Activated T-cell treated with anti-CD3 and anti-CD28 coated beads, Interleukin-2, amount 50 U/mL, for 48 hours (primary cell): Measurements from ENCODE around the gene SNX7.

Experiments used
- DNase-seq, 2 experiments: peaks; one replicate each; pipeline ENCODE4 v3.0.0-alpha.2; 2020

Gene SNX7, protein sequence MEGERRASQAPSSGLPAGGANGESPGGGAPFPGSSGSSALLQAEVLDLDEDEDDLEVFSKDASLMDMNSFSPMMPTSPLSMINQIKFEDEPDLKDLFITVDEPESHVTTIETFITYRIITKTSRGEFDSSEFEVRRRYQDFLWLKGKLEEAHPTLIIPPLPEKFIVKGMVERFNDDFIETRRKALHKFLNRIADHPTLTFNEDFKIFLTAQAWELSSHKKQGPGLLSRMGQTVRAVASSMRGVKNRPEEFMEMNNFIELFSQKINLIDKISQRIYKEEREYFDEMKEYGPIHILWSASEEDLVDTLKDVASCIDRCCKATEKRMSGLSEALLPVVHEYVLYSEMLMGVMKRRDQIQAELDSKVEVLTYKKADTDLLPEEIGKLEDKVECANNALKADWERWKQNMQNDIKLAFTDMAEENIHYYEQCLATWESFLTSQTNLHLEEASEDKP

DNA sequence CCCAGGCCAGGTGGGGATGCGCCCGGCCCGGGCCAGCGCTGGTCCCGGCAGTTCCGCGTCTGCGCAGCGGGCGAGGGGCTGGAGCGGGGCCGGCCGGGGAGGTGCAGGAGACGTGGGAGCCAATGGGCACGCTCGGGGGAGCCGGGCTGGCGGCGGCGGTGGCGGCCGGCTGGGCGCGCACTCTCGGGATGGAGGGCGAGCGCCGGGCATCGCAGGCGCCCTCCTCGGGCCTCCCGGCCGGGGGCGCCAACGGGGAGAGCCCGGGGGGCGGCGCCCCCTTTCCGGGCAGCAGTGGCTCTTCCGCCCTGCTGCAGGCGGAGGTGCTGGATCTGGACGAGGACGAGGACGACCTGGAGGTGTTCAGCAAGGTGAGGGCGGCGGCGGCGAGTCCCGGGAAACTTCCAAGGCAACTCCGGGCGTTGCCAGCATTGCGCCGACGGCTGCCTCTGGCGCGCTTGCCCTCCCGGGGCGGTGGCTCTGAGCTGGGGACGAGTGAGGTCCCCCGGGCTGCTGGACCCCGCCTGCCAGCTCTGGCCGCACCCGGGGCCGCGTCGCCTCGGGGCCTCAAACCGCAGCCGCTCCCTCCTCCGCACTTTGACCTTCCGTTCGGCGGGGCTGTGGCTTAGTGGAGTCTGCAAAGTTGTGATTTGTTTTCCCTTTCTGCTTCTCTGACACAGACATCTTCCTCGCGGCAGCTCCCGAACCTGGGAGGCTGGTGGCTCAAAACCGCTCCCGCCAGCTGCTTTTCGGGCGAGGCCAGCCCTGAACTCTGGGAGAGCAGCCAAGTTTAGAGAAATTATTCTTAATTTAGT, at the start of gene SNX7:
TSS of gene SNX7 (plus strand) at position 178 of the 812 bp plus-strand sequence. CDS start at position 189, 11 bp downstream.
- DNase-seq: peak; percentile 27 to 30

DNA sequence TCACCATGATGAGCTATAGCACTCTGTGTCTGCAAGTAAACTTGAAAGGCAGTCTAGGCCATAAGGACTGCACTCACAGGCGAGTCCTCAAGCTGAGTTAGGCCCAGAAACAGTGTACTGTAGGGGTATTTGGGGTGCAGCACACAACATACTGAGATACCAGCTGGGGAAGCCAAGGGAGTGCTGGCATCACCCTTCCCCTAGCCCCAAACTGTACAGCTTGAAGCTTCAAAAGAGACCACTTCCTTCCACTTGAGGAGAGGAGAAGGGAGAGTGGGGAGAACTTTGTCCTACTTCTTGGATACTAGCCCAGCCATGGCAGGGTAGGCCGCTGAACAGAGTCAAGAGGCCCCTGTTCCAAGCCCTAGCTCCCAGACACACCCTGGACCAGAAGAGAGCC, 24.2 kb upstream of the SNX7 start:
- no peak for DNase-seq

DNA sequence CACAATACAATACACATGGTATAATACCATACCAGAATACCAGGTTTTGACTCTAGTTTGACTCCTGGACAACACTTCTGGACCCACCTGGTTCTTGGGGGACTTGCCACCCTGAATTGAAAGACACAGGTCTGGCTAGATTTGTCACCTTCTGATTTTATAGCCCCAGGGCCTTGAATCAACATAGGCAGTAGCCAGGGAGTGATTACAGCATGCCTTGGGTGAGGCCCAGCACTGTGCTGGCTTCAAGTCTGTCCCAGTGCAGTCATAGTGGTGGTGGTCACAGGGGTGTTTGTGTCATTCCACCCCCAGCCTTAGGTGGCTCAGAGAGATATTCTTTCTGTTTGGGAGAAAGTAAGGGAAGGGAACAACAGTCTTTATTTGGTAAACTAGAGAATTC, 23.3 kb upstream of the SNX7 start:
- no peak for DNase-seq

DNA sequence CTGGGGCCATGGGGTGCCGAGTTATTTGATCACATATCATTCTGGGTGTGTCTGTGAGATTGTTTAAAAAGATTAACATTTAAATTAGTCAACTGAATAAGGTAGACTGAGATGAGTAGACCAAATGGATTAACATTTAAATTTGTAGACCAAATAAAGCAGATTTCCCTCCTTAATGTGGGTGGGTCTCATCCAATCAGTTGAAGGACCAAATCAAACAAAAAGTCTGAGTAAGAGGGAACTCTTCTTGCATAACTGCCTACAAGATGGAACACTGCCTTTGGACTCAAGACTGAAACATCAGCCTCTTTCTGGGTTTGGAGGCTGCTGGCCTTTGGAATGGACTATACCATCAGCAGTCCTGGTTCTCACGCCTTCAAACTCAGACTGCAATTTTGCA, 17.0 kb upstream of the SNX7 start:
- no peak for DNase-seq

DNA sequence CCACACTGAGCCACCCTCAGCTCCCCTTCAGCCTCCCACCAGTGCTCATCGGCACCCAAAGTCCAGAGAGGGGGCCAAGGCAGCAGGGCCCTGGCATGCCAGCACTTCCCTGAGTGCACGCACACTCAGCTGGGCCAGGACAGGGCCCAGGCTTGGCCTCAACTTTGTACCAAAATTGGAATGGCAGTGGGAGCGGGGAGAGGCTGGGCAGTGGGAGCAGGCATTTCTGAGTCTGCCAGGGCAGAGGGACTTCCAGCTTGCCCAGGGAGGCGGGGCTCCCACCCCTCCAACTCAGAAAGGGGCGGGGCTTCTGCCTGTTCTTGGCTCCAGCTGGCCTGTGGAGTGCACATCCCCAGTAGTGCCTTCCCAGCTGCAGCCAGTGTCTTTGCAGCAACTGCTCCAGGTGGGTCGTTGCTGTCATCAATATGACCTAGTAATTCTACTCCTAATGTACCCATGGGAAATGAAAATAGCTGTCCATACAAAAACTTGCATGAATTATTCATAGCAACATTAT, 10.3 kb upstream of the SNX7 start:
- no peak for DNase-seq

DNA sequence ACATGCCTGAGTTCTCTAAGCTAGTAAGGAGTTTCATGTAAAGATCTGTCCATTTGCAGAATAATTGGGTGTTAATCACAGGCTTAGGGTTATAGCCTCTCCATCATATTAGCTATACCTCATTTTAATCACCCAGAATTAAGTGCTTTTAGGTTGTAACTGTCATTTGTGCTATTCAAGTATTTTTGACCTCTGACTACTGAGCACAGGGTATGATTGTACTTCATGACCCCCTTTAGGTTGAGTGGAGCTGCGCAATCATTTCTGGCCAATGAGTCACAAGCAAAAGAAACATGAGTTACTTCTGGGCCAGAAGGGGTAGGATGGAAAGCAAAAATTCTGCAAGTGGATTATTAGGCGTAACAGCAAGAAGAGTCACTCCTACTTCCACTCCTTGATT, 8.4 kb upstream of the SNX7 start:
- DNase-seq: no peak

DNA sequence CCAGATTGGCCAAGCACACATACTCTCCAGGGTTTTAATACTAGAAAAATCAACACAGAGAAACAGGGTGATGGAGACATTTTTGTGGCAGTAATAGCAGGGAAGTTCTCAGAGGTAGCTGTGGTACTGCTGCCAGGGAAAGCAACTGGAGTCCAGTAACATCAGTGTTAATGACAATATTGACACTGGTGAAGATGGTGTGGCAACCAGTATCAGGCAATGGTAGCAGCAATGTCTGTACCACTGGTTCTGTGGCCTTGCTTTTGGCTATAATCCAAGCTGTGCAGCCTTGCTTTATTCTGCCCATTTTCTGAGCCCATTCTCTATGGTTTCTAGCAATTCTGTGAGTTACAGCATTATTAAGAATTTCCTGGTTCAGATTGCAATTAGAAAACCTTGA, 1.6 kb upstream of the SNX7 start:
- no peak for DNase-seq

DNA sequence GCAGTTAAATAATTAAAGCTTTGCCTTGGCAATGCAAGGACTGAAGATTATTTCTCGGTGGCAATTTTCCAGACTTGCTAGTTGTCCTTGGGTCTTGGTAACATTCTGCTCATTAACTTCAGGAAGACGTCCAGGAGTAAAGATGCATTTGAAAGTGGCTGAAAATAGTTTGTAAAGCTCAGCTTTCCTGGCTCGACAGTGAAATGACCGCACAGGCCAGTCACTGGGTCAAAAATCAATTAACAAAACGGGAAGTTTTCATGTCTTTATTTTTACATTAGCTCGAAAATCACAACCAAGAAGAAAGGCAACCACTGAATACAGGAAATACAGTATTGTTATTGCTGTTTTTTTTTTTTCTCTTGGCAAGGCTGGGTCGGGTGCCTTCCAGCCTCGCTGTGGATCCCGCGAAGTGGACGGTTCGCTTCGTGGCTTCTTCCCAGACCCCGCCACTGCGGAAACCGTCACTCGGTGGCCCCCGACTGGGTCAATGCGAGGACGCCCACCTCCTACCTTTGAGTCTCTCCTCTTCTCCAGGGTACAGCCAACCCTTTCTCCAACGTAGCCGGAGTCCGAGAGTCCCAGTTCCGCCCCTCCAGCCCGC, 479 bp upstream of the SNX7 start:
- no peak for DNase-seq

DNA sequence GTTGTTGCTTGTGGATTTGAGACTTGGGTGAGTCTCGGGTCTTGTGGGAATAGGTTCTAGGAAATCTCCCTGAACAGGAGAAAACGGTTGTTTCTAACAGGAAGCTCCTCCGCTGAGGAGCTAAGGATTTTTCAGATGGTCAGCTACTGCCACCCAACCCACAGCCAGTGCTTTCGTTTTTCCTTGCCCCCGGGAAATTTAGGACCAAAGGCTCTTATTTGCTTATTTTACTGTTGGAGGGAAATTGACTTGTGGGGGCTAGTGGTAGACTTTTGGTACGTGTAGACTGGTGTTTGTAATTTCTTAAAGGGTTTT, 792 bp downstream of the SNX7 start:
- DNase-seq: no peak

DNA sequence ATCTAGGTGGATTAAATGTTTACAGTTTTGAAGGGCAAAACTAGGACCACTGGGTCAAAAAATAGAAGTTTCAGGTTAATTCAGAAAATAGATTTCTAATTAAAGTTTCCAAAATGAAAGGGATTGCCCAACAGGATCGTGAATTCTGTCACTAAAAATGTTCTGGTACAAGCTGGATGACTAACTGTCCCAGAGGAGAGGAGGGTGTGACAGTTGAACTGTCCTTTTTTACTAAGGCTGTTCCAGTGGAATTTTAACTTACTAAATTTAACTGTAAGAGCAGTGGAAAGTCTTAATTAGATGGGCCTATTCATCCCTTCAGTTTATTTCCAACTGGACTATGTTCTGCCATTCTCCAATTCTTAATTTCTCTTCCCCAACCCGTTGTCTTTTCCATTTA, 7.2 kb downstream of the SNX7 start:
- no peak for DNase-seq

DNA sequence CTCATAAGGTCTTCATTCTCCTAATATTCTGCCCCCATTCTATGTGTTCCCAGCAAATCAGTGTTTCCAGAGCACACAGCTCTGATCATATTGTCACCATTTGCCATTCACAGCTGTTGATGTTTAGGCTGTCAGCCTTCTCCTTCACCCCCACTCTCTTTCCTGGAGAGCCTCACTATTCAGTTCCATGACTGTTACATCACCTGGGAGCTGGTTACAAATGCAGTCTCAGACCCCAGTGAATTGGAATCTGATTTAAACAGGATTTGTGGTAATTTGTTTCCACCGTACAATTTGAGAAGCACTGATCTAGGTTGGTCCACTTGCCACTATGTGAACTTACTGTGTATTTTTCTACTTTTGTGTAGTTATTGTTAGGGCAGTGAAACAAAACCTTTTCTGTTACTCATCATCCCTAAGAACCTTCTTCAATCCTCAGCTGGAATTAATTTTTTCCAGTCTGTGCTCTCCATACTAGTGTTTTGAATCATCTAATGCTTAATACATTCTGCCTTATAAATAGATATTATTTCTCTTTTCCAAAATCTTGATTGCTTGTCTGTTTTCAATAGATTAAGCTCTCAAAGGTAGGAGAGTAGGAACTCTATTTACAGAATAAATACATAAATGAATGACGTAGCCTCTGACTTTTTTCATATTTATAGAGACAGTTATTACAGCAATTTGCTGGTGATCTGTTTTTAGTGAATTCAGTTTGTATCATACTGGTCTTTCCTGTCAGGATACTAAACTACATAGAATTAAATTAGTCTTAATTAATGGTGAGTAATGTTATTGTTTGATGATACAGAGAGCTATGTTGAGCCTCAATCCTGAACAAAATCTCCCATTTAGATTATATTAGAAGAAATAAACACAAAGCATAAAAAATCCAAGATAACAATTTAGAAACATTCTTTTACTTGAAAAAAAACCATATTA, 8.1 kb downstream of the SNX7 start:
- DNase-seq: no peak

DNA sequence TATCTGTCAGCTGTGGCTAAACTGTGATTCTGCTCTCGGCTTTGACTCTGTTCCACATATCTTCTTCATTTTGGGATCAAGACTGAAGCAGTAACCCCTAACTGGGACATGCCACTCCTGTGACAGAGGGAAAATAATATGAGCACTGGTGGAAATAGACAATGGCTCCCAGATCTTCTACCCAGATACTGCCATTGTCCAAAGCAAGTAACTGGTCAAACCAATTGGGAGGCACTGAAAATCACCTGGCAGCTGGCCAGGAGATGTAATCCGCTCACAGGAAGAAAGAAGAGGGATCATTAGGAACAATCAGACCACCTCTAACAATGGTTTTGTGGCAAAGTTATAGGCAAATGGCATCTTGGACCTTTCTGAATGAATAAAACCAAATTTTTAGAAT, 10.7 kb downstream of the SNX7 start:
- no peak for DNase-seq

DNA sequence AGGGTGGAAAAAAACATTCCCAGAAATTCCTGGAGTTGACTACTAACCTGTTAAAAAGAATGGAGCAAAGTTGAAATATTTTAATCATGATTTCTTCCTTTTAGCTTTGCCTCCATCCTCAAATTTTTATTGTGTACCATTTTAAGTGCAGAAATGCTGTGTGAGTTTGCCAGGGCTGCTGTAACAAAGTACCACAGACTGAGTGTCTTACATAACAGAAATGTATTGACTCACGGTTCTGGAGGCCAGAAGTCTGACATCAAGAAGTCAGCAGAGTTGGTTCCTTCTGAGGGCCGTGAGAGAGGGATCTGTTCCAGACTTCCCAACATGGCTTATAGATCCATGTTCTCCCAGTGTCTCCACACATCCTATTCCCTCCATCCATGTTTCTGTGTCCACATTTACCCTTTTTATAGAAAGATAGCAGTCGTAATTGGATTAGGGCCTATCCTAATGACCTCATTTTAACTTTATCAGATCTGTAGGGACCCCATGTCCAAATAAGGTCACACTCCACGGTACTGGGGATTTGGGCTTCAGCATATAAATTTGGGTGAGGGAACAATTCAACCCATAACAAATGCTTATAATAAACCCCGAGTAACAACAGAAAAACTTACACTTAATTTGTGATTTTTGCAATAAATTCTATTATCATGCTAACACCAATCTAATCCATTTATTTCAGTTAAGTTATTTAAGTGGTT, 12.7 kb downstream of the SNX7 start:
- no peak for DNase-seq

DNA sequence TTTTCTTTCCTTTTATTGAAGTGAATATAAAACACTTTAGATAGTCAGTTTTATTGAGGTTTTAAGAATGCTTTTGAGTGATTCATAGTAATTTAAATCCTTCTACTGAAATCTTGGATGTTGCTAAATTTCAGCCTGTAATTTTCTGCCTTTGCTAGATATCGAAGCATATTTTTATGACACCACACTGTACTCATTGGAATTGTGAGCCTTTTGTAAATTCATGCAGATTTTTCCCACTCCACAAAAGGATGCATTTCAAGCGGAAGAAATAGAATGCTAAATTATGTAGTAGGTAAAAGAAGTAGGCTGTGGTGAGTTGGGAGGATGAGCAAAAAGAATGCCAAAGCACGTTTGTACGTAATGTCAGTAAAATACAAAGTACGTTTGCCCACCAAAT, 13.8 kb downstream of the SNX7 start:
- no peak for DNase-seq

DNA sequence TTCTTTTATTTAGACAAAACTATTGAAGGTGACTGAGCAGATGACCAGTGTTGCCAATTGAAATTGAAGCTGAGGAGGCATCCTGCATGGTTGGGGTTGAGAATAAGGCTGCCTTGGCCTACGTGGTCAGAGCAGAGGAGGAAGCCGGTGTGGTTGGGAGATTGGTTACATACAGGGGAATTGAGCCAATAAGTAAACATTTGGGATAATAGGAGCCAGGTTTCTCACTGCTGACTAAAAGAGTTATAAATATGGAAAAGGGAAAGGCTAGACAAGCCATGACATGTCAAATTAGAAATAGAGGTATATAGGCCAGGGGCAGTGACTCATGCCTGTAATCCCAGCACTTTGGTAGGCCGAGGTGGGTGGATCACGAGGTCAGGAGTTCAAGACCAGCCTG, 15.8 kb downstream of the SNX7 start:
- DNase-seq: no peak

DNA sequence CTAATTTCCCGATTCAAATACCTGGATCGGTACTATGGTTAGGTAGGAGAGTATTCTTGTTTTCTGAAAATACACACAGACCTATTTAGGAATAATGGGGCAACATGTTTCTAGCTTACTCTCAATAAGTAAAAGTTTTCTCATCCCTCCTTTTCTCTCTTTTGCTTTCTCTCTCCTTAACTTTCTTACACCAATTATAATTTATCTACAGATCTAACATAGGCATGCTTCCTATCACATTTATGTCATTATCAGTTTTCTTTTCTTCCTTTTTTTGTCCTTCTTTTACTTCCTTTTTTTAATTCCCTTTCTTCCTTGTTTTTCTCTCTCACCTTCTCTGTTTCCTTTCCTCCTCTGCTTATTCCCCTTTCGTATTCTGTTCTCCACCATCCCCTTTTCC, 20.3 kb downstream of the SNX7 start:
- DNase-seq: no peak

DNA sequence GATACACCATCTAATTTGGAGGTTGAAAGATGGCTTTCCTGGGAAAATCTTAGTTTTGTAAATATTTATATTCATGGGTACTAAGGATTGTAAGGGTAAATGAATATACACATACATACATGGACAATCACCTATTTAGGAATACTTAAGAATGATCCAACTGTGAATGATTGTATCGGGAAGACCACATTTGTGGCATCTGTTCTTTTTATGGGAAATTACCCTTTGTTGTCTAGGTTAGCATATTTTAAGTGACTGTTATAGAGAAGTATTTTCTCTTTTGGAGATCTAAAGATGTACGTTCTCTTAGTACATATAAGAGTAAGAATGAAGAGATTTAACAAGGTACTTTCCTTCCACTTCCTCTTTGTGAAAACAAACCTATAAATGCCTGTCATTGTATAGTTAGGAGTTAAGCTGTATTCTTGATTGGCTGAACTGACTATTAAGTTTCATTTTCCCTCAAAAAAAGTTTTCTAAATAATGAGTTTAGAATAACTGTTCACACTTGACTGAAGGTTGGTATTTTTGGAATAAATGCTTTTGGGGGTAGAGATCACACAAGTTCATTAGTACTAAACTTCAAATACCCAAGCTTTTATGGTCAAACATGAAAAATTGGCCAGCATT, 26.7 kb downstream of the SNX7 start:
- no peak for DNase-seq

DNA sequence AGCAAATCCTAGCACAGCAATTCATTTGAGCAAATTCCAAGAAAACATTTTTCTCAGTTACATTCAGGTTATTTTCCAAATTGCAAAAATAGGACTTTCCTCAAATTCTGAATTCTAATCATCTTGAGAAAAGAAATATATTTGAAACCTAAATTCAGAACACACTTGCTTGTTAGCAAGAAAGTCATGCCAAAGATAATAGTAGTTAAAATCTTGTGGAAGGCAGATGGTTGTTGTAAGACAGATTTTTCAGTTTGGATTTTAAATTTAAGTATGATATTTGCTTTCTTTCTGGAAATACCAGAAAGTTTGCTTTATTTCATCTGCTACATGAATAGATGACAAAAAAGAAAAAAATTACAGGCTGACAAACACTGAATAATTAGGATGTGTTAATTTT, 29.1 kb downstream of the SNX7 start:
- no peak for DNase-seq

DNA sequence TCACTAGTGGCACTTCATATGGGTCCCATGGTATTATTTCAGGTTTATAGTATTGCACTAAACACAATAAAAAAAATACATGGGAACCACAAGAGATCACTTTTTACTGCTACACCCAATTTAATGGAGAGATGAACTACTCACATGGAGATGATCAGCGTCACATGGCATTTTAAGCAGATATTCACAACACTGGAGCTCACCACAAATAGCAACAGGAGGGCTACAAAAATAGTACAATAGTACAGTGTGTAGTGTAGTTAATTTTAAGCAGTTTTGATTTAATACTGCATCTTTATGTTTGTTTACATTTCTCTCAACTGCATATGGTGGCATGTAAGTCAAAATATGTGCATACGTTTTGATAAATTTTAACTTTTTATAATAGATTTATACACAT, 31.0 kb downstream of the SNX7 start:
- DNase-seq: no peak

DNA sequence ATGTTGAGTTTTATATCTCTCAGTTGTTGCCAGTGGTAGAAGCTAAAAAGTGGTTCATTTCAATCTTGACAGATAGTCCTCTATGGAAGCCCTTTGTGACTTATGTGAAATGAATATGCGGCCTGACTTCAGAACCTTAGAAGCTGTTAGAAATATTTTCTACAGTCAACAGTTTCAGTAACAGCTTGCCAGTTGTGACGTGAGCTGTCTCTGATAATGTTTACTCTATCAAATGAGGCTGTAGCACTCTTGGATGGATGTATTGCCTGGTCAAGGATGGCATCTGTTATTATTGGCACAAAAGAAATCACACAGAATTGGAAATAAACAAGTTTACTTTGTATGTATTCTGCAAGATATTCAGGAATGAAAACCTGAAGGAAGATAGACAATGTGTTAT, 31.9 kb downstream of the SNX7 start:
- no peak for DNase-seq

DNA sequence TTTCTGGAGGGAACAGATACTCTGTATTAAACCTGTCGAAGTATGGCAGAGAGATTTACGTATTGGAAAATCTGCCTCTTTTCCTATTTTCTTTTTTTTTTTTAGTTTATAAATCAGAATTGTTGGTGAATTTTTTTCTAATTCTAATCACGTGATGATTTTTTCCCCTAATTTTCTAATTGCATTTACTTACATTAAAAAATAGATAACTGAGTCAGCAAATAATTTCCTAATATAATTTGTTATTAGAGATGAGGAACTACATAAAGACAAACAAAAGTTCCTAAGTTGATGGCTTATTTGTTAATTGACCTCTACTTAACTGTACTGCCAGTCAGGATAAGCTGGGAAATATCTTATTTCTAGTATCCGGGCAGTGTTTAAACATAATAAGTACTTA, 34.6 kb downstream of the SNX7 start:
- DNase-seq: no peak

DNA sequence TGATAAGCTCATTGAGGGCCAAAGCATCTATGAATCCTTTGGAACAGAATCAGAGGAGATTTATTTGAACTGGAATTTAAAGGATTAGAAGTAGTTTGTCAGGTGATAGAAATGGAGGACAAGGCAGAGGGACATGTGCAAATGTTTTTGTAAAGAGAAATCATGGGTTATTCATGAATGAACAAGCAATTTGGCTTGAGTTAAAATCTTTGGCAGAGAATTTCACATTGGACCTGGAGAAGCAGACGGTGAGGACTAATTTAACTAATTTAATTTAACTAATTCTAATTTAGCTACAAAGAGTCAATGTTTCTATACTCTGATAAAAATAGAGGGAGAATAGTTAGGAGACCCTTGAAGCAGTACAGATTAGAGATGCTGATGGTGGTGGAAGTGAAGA, 36.3 kb downstream of the SNX7 start:
- DNase-seq: no peak
